NCI-H2196 treated with DMSO at 0.1 percent for 48 hours (cell line): ENCODE measurements around the gene EPHB2.

ENCODE experiments used
- DNase-seq: peaks from one replicate; lab custom pipeline; 2025; ENCODE audit not compliant: unreplicated experiment; lab: John Stamatoyannopoulos, UW

The EPHB2 gene

DNA sequence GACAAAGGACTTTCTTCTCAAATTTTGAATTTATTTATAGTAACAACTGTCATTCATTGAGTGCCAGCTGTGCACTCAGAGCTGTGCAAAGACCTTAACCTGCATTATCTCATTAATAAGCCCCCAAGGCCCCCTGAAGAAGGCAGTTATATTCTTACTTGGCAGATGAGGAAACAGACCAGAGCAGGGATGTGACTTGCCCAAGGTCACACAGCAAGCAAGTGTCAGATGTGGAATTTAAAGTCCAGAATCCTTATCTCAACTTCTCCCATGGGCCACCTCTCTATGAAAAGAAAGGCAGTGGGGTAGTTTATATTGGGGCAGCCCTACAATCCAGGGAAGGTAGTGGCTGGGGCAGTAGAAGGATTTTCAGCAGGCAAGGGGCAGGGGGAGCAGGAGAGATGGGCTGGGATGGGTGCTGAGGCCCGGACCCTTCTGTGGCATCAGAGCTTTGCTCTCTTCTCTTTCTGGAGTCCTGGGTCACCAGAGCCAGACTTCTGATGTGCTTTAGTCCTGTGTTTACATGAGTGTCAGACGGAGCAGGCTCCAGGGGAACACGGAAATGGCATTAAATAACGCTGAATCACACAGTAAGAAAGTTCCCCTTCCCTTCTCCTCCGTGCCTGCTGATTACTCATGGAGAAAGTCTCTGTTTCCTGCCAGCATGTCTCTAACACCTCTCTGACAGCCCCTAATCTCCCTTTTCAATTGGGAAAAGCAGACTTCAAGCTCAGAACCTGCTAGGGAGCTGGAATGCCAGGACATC lies 39.5 kb downstream of the EPHB2 start:
- DNase-seq: peak; percentile 74

DNA sequence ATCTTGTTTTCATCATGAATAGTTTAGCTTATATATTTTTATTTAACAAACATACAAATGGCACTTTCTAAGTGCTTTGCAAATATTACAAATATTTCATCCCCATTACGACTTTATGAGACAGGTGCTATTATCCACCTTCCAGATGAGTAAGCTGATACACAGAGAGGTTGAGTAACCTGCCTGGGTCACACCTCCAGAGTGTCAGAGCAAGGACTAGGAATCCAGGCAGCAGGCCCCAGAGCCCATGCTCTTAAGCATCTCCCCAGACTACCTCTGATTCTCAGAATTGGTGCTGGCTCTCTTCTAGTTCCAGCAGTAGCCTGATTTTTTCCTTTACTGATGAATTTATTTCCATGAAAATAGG lies 40.0 kb downstream of the EPHB2 start:
- DNase-seq: peak; percentile 74

DNA sequence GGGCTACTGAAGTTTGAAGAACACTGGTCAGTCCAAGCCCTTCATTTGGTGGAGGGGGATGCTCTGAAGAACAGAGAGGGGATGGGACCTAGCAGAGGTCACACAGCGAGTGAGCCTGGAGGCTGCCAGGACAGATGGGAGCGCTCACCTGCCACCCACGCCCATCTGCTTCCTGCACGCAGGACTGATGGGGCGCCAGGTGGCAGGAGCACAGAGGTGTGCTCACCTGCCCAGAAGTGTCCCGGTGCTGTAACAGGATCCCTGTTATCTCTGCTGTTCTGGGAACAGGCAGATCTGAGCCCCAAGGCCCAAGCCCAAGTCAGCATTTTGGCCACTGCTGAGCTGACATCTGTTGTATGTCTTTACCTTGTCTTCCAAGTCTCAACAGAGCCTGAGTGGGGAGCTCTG lies 40.5 kb downstream of the EPHB2 start:
- DNase-seq: peak; percentile 82

DNA sequence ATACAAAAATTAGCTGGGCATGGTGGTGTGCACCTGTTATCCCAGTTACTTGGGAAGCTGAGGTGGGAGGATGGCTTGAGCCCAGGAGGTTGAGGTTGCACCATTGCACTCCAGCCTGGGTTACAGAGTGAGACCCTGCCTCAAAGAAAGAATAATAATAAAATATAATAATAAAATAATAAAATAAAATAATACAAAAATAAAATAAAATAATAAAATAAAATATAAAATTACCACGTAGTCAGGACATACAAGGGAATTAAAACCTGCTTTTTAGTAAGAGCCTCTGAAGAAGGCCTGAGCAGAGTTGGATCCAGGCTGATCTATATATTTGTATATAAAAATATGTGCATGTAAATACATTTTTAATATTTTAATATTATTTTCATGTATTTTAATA lies 41.7 kb downstream of the EPHB2 start:
- DNase-seq: no peak

DNA sequence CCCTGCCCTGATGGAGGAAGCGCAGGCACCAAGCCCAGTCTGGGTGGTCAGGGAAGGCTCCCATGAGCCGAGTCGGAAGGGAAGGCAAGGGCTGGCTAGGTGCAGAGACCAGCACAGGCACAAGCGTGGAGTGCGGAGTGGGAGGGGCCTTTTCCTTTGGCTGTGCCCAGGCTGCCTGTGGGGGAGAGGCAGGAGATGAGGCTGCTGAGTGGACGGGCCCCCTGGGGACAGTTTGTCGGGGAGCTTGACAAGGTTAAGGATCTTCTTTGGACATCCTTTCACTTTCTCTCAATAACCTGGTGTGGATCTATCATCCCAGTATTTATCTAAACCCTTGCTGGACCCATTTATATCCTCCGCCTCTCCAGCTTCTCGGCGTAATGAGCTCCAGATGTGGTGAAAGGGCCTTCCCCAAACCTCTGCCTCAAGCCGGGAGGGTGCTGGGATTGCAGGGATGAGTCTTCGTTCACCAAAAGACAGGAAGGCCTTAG lies 42.9 kb downstream of the EPHB2 start:
- DNase-seq: no peak

DNA sequence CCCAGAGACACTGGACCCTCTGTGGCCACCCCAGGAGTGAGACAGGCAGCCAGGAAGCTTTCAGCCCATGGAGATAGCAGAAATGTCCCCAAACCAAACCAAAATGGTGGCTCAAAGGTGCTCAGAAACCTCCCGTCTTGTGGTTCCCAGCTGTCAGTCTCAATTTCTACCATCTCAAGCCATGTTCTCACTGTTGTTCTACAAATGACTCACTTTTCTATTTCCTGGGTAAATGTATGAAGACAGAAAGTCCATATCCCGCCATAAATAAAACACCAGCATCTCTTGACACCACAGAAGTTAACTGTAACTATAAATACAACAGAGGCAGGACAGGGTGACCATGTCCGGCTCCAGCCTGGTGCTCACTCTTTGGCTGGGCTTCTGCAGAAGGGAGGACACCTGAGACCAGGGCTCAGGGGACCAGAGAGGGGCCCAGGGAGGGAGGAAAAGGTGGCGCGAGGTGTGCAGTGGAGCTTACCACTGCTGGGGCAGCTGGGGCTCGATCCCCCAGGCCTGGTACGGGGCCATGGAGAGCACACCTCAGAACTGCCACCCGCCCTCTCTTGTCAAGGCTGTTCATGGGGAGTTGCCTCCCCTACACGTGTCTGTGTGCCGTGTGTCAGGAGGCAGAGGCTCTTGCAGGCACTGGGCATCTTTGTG lies 43.6 kb downstream of the EPHB2 start:
- DNase-seq: no peak

DNA sequence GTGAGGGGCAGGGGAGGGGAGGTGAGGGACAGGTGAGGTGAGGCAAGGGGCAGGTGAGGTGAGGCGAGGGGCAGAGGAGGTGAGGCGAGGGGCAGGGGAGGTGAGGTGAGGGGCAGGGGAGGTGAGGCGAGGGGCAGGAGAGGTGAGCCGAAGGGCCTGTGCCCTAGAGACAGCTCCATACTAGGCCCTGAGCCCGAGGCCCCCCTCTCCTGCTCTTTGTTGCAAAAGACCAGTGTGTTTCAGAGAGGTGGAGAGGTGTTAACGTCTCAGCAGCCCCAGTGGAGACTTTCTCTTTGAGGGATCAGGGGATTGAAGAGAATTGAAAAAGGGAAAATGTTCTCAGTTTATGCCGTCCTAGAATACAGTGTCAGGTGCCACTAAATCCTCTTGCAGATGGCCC lies 44.2 kb downstream of the EPHB2 start:
- no peak for DNase-seq

DNA sequence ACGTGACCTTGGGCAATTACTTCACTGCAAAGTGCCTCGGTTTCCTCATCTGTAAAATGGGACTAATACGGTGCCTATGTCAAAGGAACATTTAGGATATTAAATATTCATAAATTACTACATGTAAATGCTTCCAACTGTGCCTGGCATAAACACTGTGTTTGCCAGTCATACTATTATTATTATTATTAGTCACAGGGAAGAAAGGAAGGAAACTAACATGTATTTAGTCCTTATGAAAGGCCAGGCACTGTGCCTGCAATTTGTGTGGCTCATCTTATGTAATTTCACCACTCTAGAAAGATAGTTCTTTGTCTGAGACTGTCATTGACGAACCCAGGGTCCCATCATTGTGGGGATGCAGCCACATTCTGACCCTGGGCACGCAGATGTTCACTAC lies 45.0 kb downstream of the EPHB2 start:
- DNase-seq: no peak

DNA sequence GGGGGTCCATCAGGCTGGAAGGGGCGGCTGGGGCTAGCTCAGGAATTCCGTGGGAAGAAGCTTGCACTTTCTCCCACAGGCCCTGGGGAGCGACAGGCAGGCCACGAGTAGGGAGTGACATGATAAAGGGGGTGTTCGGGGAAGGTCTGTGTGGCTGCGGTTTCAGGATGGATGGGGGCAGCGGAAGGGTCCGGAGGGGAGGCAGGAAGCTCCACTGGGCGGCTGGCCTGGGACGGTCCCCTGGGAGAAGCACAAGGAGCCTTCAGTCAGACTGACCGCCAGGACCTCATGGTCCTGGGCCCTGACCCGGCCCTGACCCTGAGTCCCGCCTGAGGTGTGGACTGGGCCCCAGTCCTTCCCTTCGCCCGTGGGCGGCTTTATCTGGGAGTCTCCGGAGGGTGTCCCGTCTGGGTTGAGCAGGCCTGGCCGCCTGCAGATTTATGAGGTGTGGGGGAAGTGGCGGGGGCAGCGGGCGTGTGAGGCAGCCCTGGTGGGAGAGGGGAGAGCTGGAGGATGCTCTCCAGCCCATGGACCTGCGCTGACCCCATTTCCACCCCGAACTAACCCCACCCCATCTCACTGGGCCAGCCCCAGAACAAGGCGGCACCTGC lies 45.6 kb downstream of the EPHB2 start:
- no peak for DNase-seq

DNA sequence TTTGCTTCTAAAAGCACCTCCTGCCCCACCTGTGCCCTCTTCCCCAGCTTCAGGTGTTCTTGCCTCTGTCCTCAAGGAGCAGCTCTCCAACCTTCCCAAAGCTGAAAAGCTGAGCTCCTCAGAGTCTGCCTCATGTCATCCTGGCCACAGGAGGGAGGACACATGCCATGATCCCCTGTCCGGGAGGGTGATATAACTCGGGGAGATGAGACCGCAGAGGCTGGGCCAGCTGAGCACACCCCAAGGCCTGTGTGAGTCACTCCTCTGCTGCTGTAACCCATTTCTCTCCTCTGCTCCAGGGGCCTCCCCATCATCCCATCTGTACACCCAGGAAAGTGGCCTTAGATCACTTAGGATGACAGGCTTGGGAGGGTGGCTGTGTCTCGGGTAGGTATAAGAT lies 49.8 kb downstream of the EPHB2 start:
- no peak for DNase-seq

DNA sequence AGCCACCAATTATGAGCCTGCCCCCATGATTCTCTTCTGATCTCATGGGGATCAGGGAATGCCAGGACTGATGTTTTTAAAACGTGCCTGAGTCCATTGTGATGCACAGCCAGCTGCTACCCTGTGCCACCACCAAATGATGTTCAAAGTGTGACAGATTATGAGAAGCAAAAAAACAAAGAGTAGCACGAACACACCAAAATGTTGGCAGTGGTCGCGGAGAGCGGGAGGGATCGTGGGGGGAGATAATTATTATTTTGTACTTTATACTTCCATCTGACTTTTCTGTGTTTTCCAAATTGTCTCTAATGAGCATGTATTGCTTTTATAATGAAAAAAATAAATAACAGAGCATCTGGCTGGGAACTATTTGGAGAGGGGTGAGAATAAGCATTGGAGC lies 50.5 kb downstream of the EPHB2 start:
- no peak for DNase-seq

DNA sequence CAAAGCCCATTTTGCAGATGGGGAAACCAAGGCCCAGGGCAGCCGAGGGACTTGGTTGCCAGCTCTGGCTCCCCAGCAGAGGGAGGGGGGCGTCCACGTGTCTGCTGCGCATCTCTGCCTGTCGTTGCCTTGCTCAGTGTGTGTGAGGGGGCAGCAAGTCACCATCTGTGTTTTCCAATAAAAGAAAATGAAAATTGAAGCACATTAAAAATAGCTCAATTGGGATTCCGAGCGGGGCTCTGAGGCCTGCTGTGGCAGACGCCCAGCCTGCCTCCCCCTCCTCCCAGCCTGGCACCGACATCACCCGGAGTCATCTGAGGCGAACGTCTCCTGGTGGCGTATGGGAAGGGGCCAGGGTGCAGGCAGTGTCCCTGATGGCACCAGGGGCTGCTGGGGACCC lies 51.2 kb downstream of the EPHB2 start:
- DNase-seq: no peak

DNA sequence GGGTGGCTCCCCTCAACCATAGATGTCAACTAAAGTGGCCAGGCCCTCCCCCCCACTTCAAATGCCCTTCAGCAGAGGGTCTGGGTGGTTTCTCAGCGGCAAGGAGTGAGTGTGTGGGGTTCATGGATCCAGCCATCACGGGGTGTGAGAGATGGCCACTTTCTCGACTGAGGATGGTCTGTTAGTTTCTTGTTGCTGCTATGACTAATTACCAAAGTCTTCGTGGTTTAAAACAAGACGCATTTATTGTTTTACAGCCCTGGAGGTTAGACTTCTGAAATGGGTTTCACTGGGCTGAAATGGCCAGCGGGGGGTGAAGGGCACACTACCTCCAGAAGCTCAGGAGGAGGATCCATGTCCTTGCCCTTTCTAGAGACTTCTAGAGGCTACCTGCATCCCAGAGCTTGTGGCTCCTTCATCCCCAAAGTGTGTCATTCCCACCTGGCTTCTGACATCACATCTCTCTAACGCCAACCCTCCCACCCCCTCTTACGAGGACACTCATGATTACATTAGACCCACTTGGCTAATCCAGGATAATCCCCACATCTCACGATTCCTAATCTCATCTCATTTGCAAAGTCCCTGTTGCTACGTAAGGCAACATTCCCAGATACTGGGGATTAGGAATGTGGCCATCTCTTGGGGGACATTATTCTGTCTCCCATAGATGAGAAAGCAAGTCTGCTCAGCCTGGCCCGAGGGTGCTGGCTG lies 53.0 kb downstream of the EPHB2 start:
- no peak for DNase-seq

DNA sequence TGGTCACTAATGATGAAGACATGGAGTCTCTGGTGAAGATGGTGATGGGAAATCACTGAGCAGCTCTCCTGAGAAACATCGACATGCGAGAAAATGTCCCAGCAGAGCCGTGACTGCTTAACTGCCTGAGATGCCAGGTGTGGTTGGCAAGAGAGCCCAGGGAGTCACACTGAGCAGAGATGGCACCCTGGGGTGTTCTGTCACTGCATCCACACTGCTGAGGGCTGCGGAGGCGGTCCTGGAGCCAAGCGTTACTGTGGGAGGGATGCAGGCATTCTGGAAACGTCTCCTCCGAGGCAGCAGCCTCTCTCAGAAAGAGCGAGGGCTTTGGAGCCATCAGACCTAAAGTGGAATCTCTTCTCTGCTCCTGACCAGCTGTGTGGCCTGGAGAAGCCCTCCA lies 57.2 kb downstream of the EPHB2 start:
- no peak for DNase-seq

DNA sequence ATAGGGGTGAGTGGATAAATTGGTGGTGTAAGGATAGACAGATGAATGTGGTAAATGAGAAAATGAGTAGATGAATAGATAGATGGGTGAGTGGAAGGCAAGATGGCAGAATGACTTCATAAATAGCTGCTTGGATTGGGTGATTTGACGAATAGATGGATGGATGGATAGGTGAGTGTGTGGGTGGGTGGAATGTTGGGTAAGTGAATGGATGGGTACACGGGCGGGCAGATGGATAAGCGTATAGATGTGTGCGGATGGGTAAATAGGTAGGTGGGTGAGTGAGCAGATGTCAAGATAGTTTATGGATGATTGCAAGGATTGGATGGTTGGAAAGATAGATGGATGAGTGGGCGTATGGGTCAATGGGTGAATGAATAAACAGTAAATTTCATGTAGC lies 59.3 kb downstream of the EPHB2 start:
- DNase-seq: no peak

DNA sequence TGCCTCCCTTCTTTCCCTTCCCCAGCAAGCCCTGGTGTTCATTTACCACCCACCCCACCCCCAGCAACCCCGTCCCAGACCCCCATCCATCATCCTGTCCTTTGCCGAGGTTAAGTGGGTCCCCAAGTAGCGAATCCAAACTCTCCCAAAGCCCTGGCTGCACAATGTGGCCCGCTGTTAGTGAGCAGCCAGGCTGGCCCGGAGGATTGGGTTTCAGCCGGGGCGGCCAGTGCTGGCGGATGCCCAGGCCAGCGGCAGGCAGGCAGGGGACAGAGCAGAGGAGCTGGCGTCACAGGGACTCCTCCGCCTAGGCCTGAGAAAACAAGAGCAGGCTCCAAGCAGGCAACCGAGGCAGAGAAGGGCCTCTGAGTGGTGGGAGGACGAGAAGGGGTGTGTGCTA lies 61.4 kb downstream of the EPHB2 start:
- no peak for DNase-seq

DNA sequence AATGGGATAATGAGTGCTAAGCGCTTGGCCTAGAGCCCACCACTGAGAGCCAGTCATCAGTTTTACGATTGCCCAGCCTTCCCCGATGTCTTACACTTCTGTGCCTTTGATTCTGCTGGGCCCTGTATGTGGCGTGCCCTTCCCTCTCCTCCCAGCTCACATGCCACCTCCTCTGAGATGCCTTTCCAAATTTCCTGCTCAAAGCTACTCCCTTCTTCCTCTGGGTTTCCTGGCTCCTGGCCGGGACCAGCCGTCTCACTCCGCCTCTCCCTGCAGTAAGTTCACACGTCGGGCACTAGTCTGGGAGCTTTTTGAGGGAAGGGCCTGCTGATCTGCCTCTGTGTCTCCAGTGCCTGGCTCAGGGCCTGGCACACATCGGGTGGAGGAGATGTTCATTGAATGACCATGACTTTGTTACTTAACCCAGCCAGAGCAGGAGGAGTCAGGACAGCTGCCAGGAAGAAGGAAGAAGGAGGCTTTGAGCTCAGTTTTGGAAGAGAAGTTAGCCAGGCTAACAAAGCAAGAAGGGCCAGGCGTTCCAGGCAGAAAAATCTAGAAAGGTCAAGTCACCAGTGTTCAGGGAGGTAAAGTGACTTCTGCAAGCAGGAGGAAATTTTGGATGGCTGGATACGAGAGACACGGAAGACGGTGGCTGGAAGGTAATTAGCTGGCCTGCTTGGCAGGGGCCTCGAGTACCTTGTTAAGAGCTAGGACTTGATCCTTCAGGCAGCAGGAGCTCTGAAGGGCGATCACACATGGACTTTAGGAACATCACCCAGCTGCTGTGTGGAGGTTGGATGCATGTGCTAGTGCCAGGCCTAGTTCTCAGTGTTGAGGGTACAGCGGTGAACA lies 63.6 kb downstream of the EPHB2 start:
- DNase-seq: no peak

DNA sequence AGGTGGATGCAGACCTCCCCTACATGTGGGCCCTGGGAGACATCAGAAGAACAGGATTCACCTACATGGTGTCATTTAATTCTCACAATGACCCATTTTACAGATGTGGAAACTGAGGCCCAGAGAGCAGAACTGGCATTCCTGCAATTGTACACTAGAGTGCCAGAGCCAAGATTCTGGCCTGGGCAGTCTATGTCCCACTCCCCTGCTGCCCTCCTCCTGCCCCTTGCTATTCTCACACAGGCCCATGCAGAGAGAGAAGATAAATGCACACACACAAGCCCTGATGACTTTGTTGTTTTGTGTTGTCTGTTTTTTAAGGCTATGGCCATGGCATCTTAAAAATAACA lies 64.2 kb downstream of the EPHB2 start:
- no peak for DNase-seq

DNA sequence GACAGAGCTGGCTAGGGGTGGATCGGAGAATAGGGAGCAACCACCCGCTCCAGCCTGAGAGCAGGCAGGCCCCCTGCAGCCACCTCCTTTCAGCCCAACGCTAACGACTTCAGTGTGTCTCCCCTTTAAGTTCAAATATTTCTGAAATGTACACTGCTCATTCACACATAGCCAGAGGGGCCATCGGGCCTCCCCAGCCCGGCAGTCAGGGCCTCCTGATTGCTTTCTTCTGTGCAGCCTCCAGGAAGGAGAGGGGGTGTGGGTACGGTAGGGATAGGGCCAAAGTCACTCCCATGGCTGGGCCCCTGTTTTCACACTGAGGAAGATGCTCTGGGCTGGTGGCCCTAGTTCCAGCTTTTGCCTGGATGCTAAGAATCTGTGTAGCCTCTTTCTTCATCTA lies 64.8 kb downstream of the EPHB2 start:
- no peak for DNase-seq

DNA sequence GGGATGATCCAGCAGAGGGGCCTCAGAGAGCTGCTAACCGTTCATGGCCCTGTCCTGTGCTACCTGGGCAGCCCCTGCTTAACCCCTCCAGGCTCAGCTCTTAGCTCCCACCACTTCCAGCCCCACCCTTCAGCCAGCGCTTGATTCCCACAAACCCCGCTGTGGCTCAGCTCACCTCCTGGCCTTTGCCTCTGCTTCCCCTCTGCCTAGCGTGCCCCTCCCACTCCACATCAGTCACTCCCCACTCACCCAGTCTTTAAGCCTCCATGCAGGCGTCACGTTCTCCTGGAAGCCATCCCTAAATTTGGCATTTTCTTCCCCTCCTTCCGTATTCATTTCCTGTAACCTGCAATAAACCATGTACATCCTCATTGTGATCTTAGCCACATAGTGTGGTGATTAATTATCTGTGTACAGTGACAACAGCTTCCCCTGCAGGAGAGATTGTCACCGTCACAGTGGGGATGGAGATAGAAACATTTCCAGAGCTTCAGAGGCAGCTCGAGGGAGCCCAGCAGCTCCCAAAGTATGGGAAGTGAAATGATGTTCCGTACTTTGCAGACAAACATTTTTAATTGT lies 65.5 kb downstream of the EPHB2 start:
- no peak for DNase-seq
